GDM1 (cell line): ENCODE results near the gene FBXO11.
A peak's percentile ranks its signal among the peaks of the same experiment; 100 is the strongest.
"Not testable (repeated sequence)": the region's sequence is repeated elsewhere in the genome, so short reads cannot be mapped to it uniquely, and the experiment has no call there.

Experiments
- DNase-seq: peaks from one replicate; lab custom pipeline; 2025; lab: John Stamatoyannopoulos, UW

Gene FBXO11

DNA sequence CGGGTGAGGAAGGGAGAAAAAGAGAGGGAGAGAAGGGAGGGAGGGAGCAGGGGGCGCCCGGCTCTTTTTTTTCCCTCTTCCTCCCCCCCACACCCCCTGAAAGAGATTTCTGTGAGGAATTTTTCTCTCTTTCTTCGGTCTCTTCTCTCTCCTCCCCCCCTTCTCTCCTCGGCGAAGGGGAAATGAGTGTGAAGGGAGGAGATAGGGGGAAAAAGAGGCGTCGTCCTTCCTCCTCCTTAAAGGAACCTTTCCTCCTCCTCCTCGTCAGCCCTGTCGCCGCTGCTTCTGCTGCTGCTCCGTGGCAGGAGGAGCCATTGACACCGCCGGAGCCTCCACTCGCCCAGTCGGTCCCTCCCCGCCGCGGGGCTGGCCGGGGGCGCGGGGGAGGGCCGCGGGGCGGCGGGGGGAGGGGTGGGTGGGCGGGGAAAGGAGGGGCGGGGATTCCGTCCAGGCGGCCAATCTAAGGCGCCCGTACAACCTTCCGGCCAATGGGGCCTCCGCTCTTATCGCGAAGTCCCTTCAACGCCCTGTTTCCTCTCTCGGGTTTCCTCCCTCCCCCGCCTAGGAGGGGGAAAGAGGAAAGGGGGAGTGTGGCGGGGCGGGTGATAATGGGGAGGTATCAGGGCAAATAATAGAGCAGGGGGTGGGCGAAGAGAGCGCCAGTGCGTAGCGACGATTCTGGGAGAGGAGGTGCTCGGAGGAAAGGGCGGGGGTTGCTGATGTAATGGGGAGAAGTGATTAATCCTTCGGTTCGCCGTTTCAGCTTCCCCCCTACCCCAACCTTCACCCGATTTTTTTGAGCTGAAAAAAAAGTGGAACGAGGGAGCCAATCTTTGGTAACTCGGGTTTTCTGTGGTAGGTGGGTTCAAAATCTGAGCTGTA is at the start of gene FBXO11:
Gene FBXO11 (minus strand): TSS at position 342 of the 882 bp plus-strand sequence. CDS start 778 bp downstream, outside the sequence.
- DNase-seq, result peak; percentile 93

DNA sequence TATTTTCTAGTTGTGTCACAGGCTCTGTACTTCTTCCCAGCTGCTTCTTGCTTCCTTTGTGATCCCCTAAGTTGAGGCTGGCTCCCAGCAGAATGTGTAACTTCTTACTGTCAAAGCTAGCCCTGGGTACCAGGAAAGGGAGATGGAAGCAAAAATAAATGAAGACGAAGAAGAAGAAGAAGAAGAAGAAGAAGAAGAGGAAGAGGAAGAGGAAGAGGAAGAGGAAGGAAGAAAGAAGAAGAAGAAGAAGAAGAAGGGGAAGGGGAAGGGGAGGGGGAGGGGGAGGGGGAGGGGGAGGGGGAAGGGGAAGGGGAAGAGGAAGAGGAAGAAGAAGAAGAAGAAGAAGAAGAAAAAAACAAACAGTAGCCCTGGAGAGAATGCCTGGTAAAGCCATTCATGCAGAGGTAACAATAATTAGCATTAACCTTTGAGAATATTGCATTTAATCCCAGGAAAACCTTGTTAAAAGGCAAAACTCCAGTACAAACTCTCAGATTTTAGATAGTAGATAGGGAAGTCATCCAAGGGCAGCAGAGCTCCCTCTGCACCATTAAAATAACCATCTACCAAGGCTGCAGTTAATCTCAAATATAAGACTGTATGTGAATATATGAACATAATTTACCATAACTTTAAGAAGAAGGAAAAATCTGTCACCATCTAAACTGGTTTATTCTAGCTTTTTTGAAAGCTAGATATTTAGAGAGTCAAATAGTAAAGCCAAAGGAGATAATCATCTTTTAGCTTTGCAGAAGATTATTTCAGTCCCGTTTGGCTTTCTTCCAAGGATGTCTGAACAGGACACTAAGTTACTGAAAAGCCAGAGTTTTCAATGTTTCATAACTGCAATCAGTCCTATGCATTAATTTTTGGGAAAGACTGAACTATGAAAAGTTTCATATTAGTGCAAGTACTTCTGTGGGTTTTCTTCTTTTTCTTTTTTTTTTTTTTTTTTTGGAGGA is 44.3 kb upstream of the FBXO11 start:
- DNase-seq, result no peak

DNA sequence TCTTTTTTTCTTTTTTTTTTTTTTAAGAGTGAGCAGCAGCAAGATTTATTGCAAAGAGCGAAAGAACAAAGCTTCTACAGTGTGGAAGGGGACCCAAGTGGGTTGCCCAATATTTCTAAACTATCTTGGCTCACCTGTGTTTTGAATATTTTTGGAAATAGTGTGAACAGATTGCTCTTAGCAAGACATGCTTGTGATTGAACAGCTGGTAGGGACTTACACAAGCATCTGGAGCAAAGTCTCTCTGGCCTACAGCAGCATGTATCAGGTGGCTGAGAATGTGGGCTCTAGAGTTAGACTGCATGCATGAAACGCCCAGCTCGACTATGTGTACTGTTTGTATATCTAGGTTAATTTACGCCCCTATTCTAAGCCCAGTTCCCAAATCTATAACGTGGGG is 40.3 kb upstream of the FBXO11 start:
- no peak for DNase-seq

DNA sequence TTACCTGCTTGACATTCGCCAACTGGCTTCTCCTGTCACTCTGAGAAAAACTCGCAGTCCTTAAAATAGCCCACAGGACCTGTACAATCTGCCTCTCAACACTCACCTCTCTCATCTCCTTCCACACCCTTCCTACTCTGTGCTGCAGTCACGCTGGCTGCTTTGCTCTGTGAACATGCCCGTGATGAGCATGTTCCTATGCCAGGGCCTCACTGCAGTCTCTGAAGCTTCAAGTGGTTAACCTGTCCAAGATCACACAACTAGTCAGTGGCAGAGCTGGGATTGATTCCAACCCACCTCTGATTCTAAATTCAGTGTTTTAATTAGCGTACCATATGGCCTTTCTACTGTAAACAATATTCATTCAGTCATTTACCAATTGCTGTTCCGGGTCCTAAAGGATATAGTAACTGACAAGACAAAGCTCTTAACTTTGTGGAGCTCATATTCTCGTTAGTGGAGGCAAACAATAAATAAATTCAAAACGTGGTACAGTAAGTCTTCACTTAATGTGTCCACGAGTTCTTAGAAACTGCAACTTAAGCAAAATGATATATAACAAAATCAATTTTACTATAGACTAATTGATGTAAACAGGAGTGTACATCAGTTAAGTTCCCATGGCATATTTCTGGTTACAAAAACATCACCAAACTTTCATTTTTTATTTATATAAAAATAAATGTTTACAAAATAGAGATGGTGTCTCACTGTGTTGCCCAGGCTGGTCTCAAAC is 38.9 kb upstream of the FBXO11 start:
- DNase-seq, result no peak

DNA sequence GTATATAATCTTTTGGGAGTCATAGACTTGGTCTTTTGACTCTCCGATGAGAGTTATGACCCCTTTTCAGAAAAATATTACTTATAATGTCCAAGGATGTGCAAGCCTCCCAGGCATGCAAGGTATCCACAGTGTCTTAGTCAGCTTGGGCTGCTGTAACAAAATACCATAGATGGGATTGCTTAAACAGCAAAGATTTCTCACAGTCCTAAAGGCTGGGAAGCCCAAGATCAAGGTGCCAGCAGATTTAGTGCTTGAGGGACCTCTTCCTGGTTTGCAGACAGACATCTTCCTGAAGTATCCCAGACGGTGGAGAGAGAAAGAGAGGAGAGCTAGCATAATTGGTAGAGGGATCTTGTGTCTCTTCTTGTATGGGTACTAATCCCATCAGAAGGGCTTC is 35.6 kb upstream of the FBXO11 start:
- DNase-seq, result no peak

DNA sequence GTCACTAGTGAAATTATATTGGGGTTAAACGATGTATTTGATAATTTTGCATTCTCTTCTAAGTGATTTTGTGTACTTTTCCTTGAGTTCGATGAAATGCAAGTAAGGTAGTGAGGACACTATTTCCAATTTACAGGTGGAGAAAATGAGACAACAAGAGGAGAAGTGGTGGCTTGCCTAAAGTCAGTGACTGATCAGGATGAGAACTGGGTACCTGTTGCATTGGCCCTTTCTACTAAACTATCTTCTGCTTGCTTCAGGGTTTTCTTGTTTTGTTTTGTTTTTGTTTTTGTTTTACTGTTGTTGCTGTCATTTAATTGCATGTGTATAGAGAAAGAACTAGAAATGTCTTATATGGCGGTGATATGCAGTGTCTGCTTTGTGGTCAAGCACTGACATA is 31.4 kb upstream of the FBXO11 start:
- no peak for DNase-seq

DNA sequence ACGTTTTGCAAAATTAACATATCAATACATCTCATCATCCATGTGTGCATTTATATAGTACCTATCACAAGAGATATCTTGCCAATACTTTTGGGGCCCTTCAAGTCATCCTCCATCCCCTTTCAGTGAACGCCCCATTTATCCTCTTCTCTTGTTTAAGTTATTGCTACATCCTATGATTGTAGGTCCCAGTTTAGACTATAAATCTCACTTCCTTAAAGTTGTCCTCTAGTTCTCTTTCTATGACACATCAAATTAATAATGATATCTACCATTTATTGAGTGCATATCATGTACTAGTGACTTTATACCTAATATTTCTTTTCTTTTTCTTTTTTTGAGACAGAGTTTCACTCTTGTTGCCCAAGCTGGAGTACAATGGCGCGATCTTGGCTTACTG is 28.8 kb upstream of the FBXO11 start:
- DNase-seq, result no peak

DNA sequence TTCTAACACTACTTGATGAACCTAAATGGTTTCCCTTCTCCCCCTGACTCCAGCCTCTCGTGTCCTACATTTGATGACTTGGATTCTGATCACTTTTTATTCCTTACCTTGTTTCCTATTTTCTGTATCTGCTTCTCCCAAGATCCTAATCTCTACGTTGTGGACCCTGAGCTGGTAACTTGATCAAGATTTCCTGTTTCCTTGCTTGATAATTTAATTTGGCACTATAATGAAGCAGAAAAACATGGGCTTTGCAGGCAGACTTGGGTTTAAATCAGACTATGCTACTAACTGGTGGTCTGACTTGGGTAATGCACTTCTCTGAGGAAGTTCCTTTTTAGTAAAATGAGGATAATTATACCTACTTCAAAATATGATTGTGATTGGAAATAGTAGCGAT is 11.7 kb upstream of the FBXO11 start:
- no peak for DNase-seq

DNA sequence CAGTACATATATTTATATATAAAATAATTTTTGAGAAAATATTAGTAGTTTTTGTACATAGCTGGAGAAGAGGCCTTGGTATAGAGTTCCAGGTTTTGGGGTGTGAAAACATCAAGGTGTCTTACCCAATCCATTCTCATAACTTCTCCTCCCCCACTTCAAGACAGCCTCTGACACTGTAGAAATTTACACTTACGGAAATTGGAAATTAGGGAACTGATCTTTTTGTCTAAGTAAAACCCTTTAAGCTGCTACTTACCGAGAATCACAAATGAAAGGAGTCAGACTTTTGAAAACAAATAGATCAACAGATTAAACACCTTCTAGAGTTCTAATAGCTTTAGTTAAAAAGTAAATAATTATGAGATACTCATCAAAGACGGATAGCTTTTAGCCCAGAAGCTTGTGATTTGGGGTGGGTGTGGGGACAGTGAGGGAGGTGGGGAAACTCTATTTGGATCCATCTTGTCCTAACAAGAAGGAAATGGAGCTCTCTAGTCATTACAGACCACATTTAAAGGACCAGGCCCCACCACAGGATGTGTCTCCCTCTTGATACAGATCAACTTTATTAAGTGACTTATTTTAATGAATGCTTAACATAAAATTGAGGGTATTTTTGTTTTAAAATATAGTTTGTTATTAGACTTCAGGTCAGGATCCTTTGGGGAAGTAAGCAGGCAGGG is 11.1 kb upstream of the FBXO11 start:
- no peak for DNase-seq

DNA sequence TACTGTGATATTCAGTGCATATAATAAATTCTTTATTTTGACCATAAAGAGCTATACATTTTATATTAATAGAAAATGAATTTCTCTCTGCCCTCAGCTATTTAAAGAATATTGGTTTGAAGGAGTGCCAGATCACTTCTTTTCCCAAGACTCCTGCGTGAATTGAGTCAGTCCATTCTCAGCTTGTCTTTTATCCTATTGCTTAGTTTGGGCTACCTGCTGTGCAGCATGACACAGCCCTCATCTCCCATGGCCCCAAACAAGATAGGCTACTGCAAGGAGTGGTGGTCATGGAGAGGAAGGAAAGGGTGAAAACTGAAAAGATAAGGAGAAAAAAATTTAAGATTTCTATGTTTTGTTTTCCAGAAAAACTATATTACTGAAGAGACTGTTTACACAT is 10.1 kb upstream of the FBXO11 start:
- DNase-seq, result no peak

DNA sequence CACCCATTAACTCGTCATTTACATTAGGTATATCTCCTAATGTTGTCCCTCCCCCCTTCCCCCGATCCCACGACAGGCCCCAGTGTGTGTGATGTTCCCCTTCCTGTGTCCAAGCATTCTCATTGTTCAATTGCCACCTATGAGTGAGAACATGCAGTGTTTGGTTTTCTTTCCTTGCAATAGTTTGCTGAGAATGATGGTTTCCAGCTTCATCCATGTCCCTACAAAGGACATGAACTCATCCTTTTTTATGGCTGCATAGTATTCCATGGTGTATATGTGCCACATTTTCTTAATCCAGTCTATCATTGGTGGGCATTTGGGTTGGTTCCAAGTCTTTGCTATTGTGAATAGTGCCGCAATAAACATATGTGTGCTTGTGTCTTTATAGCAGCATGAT is 4.4 kb upstream of the FBXO11 start:
- DNase-seq, result not testable (repeated sequence)

DNA sequence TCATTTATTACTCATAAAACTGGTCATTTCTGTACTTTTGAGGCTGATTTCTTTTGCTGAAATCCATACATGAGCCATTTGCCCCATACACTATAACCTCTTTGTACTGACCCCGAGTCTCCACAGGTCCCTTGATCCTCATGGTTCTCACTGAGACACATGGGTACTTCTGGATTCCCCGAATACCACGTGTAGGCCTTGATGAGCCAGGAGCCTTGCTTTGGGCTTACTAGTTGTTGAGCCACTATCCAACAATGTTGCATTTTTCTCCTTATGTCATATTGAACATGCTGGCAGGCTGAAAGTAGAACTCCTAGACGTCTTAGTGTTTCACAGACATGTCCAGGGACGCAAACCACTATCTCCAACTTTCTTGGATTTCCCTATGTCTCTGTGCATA is 2.4 kb upstream of the FBXO11 start:
- DNase-seq, result no peak

DNA sequence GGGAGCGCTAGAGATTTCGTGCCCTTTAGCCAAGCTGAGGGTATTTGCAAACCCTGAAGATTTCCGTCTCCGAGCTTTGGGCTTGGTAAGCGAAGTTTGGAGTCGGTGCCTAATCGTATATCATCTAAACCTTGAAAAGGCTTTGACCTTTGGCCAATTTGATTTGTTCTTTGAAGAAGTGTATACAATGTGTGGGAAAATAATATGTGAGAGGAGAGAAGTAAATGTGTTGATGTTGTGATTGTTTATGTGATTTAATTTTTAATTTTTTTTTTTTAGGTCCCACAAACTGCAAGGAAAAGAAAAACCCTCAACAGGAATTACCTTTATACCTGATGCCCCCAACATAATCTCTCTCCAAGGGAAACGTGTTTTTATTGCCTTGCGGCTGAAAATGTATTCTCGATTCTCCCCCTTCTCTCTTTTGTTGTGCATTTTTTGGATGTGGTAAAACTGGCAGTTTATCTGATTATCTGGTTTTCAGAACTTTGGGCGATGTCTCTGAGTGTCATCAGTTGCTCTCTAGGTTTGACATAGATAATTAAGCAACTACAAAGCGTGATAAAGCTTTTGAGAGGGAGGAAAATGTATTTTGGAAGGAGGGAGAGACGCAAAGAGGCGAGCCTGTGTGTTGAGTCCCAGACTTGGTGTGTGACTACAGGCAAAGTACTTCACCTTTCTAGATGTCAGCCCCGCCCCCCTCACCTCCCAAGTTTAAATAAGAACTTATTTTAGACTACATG is 912 bp upstream of the FBXO11 start:
- DNase-seq, result no peak

DNA sequence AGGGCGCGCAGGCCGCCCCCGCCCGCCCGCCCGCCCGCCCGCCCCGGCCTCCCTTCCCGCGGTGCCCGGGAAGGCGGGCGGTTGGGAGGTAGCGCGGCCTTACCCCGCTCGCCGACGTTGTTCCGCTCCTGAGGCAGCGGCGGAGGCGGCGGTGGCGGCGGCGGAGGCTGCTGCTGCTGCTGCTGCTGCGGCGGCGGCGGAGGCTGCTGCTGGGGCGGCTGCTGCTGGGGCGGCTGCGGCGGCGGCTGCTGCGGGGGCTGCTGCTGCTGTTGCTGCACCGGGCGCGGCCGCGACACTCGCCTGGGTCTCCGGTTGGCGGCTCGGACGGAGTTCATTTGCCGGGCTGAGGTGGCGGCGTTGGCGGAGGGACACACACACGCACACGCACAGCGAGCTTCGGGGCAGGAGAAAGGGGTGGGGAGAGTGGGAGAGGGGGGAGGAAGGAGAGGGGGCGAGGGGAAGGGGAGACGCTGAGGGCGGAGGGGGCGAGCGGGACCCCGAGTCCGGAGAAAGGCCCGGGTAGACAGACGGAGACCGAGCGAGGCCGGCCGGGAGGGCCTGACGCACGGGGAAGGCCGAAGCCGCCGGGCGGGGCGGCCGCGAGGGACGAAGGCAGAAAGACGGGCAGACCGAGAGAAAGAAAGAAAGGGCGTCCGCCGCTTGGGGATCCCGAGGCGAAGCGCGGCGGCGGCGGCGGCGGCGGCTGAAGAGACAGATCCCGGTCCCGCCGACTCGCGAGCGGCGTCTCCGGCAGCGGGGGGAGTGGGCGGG is 727 bp downstream of the FBXO11 start:
- DNase-seq, result peak; percentile 67

DNA sequence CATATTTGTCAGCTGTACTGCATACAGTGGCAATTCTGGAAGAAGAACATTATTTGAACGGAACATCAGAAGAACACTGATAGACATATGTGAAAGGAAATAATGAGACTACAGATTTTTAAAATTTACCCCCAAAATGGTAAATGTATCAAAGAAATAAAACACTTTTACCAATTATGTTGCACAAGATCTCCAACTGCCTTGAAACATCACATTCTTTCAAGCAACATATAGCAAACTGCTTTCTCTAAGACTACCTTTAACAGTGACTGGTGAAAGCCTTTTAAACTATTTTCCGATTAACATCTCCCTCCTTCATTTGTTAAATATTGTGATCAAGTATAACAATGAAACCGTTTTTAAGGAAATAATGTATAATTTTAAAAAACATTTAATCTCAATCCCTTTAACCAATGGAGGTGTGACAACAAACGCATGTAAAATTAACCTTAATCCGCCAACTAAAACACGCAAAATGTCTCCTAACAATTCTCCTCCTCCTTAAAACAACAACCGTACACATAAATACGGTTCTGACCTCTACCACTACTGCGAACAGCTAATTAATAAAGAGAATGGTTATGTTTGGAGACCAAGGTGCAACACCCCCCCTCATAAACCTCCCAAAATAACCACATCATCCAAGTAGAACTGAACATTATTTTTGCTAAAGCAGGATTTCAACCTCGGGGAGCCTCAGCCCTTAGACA is 2.4 kb downstream of the FBXO11 start:
- DNase-seq, result no peak

DNA sequence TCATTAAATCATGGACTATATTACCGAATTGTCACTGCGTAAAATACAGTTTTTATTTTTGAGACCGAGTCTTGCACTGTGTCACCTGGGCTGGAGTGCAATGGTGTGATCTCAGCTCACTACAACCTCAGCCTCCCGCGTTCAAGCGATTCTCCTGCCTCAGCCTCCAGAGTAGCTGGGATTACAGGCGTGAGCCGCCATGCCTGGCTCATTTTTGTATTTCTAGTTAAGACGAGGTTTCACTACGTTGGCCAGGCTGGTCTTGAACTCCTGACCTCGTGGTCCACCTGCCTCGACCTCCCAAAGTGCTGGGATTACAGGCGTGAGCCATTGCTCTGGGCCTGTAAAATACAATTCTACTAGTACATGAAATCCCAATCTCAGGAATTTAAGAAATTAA is 4.4 kb downstream of the FBXO11 start:
- DNase-seq, result not testable (repeated sequence)

DNA sequence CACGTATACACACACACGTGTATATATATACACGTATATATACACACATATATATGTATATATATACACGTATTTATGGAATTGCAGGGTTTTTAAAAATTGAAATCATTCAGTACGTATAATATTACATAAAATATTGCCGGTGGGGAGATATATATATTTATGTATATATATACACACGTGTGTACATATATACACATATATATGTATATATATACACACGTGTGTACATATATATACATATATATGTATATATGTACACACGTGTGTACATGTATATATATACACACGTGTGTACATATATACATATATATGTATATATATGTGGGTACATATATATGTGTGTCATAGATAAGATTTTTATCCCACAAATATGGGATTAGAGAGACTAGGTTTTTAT is 5.4 kb downstream of the FBXO11 start:
- DNase-seq, result no peak

DNA sequence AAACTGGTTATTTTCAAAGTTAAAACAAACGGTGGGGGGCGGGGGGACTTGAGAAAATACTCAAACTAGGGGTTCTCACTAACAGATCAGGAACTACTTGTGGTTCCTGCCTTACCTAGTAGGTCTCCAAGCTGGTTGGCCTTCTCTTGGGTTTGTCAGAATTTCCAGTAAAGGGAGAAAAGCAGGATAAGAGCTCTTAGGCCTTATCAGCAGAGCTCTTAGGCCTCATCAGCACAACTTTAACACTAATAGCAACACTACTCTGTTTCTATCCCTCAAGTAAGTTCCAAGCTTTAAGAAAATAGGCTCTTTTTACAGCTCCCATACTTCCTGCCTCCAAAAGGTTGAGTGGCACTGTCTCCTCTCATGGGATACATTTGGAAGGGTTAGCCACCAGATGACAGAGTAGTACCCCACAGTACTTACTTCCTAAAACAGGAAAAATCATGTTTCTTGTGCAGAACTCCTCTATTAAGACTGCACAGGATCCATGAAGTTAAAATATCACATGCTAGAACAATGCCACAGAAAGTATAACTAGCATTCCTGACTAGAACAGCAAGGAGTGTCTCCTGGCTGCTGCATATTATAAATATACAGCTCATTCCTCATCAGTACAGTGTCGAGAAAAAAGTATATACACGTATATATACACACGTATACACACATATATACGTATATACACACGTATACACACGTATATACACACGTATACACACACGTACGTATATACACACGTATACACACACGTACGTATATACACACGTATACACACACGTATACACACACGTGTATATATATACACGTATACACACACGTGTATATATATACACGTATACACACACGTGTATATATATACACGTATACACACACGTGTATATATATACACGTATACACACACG is 6.1 kb downstream of the FBXO11 start:
- no peak for DNase-seq
